ENCODE results near the gene CDC34. TPM values are rescaled to one million over a fixed set of nuclear protein-coding genes. Genes with fewer than 3 reads are reported as not detected.

CDC34 gene
- polyA plus RNA-seq, 2 of the 4 experiments (the other 2 are of a cell fraction) = 37.4 to 62.6 TPM

GRCh38 chr19:493391-494170, 38.0 kb upstream of the CDC34 start:
- TF ChIP-seq POLR2AphosphoS2 (conservative IDR thresholded peaks at IDR 0.05; ENCODE audit: low read length) (no peak), MYC (IDR thresholded peaks at IDR 0.05; ENCODE audit: borderline replicate concordance, low read length) (no peak), REST (IDR thresholded peaks at IDR 0.05) (no peak), EHF (CRISPR knock-in tag; IDR thresholded peaks at IDR 0.05) (no peak), HMGXB4 (CRISPR knock-in tag; IDR thresholded peaks at IDR 0.05; ENCODE audit: borderline replicate concordance) (no peak), CBX8 (IDR thresholded peaks at IDR 0.05) (no peak), FOSL2 (IDR thresholded peaks at IDR 0.05) (no peak), FOSL2 (CRISPR knock-in tag; IDR thresholded peaks at IDR 0.05) (no peak), RARB (CRISPR knock-in tag; IDR thresholded peaks at IDR 0.05) (no peak), ESRRA (IDR thresholded peaks at IDR 0.05; ENCODE audit: borderline replicate concordance, low read length) (no peak), E2F6 (IDR thresholded peaks at IDR 0.05; ENCODE audit: borderline replicate concordance, low read depth) (no peak), RAD21 (conservative IDR thresholded peaks at IDR 0.05 in 1 of 2, IDR thresholded peaks at IDR 0.05 in 1 of 2) (no peak)
- H3K9me3 ChIP-seq = no peaks in the 10 kb centered on the region
- FAIRE-seq (no peak), ATAC-seq (no peak), DNase-seq (ENCODE audit: low read depth in 1 of 2, low spot score in 1 of 2) (no peak)
- ChIA-PET POLR2A (no interaction called here), CTCF (interaction anchor here (1.3 to 1.5 kb wide), 2 partner anchors 13 to 17 kb away, joined by 5 read pairs; no protein-coding TSS in a partner anchor)
- H3K4me1 ChIP-seq = peaks cover 5% of the 10 kb centered on the region; the same call in 1 of the 3 replicates
- H3K4me3 ChIP-seq = no peak overlapping the region
- 86% methylated on average over 18 of the region's 23 CpGs for WGBS (ENCODE audit: missing lambda C conversion rate)
- no peak overlapping the region for H3K4me2 ChIP-seq
- H3K27ac ChIP-seq = no peak overlapping the region

- Histone ChIP-seq H3K4me1 (peaks cover 5% of the 10 kb centered on the region; the same call in 1 of the 3 replicates), H3K9me3 (no peaks in the 10 kb centered on the region), H3K4me3 (no peak overlapping the region), H3K27ac (no peak overlapping the region), H3K4me2 (no peak overlapping the region)
- ChIA-PET POLR2A (no interaction called here), CTCF (interaction anchor here (1.3 to 1.9 kb wide), 5 partner anchors 10 to 27 kb away, joined by 4 to 17 read pairs (median 5); partner anchors contain the start of gene TPGS1)
- DNase-seq (ENCODE audit: low read depth in 1 of 2, low spot score in 1 of 2) (no peak), FAIRE-seq (no peak), ATAC-seq (no peak)
- TF ChIP-seq ELK1 (IDR thresholded peaks at IDR 0.05; ENCODE audit: low read depth, low read length) (no peak), RARB (CRISPR knock-in tag; IDR thresholded peaks at IDR 0.05) (no peak), TFCP2L1 (CRISPR knock-in tag; IDR thresholded peaks at IDR 0.05) (no peak)
- WGBS (ENCODE audit: missing lambda C conversion rate) = 43% methylated on average over 4 of the region's 22 CpGs
Measured at GRCh38 chr19:494171-495080, 37.1 kb upstream of the CDC34 start.
